ENCODE data around the gene LRRC7.
A peak's percentile ranks its signal among the peaks of the same experiment; 100 is the strongest.

The LRRC7 gene

DNA sequence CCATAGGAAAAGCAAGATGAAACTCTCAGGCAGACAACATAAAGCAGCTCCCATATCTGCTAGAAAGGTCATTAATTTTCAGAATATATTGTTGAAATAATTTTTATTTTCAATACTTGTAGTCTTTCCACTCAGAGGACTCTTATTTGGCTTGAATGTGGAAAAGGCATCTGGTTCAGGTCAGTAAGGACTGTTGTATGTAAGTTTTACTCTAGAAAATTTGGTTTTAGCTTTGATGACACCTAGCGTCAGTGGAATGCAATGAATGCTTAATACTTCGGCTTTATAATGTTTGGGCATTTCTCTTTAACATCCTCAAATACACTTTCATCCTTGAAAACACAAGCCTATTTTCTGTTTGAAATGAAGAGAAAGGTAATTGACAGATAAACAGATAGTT is 574.4 kb downstream of the LRRC7 start:
- DNase-seq (ENCODE audit: low read depth): peak; percentile 3
- in situ Hi-C loops (cut with HindIII; ENCODE audit: low sequenced_read_pairs): no loop called here
- no peak overlapping the region for H3K4me3 ChIP-seq (ENCODE audit: low read depth, low read length)
- TF ChIP-seq, protein P1, sequence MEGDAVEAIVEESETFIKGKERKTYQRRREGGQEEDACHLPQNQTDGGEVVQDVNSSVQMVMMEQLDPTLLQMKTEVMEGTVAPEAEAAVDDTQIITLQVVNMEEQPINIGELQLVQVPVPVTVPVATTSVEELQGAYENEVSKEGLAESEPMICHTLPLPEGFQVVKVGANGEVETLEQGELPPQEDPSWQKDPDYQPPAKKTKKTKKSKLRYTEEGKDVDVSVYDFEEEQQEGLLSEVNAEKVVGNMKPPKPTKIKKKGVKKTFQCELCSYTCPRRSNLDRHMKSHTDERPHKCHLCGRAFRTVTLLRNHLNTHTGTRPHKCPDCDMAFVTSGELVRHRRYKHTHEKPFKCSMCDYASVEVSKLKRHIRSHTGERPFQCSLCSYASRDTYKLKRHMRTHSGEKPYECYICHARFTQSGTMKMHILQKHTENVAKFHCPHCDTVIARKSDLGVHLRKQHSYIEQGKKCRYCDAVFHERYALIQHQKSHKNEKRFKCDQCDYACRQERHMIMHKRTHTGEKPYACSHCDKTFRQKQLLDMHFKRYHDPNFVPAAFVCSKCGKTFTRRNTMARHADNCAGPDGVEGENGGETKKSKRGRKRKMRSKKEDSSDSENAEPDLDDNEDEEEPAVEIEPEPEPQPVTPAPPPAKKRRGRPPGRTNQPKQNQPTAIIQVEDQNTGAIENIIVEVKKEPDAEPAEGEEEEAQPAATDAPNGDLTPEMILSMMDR (IDR thresholded peaks at IDR 0.05; ENCODE audit: low read depth, low read length, missing control alignments): peak; percentile 24

DNA sequence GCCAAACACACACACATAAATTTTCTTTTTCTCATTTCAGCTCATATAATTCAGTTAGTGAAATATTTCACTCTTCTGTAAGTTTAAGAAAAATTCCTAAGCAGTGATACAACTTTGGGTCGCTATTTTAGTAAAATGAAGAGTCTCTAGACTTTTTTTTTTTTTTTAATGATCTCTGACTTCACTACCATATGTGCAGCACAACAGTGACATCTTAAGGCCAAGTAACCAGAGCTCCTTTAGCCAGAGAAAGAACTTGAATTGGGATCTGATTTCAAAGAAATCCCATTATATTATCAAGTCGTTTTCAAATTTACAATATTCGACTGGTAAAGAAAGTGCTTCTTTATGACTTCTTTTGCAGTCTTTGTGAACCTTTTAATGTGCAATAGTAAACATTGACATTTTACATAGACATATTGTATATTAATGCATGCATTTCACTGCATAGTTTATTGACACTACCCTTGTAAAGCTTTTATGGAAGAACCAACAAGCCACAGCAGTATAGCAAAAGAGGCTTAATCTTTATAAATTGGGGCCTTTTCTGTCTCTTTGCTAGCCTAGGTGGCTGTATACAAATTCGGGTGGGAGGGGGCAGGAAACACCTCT is 575.4 kb downstream of the LRRC7 start:
- in situ Hi-C loops (cut with HindIII; ENCODE audit: low sequenced_read_pairs): no loop called here
- TF ChIP-seq, protein P1 (IDR thresholded peaks at IDR 0.05; ENCODE audit: low read depth, low read length, missing control alignments): peak; percentile 50
- H3K4me3 ChIP-seq (ENCODE audit: low read depth, low read length): no peak overlapping the region
- DNase-seq (ENCODE audit: low read depth): peak; percentile 26

DNA sequence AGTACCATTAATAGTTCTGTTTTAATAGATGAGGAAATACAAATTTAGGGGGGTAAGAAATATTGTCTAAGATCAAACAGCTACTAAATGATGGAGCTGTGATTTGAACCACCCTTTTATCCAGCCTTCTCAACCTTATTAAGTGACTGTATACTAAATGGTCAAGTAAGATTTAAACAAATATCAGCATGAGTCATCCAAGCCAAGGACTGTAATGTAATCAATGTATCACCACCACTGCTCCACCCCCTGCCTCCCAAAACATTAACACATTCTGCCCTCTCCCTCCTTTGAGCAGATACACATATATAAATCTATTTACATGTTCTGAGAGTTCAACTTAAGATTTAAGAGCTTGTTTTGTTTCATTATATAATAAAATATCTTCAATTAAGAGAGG is 578.8 kb downstream of the LRRC7 start:
- no peak overlapping the region for H3K4me3 ChIP-seq (ENCODE audit: low read depth, low read length)
- TF ChIP-seq, protein P1 (IDR thresholded peaks at IDR 0.05; ENCODE audit: low read depth, low read length, missing control alignments): no peak
- in situ Hi-C loops (cut with HindIII; ENCODE audit: low sequenced_read_pairs): no loop called here
- peak; percentile 5 for DNase-seq (ENCODE audit: low read depth)

DNA sequence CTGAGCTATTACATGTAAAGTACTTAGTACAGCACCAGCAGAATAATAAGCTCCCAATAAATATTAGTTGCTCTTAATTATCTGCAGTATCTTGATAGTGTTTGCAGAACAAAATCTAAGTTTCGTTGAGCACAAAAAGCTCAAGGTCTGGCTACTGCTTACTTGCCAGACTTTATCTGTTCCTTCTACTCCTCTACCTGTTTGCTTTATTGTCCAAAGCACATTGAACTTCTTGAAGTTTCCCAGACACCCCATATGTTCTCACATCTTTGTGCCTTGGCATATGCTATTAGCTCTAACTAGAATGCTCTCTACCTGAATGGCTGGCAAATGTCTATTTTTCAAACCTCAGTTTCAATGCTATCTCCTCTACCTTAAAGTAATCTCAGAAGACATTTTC is 582.7 kb downstream of the LRRC7 start:
- TF ChIP-seq, protein P1 (IDR thresholded peaks at IDR 0.05; ENCODE audit: low read depth, low read length, missing control alignments): no peak

DNA sequence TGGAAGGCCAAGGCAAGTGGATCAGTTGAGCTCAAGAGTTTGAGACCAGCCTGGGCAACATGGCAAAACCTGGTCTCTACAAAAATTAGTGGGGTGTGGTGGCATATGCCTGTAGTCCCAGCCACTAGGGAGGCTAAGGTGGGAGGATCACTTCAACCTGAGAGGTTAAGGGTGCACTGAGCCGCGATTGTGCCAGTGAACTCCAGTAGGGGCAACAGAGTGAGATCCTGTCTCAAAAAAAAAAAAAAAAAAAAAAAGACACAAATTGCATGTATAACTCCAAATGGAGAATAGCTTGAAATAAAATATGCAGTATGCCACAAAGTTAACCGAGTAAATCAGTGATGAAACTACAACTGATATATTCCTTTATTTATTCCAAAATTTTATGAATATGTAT is 586.0 kb downstream of the LRRC7 start:
- TF ChIP-seq, protein P1 (IDR thresholded peaks at IDR 0.05; ENCODE audit: low read depth, low read length, missing control alignments): no peak
- in situ Hi-C loops (cut with HindIII; ENCODE audit: low sequenced_read_pairs): no loop called here
- no peak for DNase-seq (ENCODE audit: low read depth)
- H3K4me3 ChIP-seq (ENCODE audit: low read depth, low read length): no peak overlapping the region

More for the DNA sequence above, 582.7 kb downstream of the LRRC7 start:
- no peak overlapping the region for H3K4me3 ChIP-seq (ENCODE audit: low read depth, low read length)
- DNase-seq (ENCODE audit: low read depth): no peak
- in situ Hi-C loops (cut with HindIII; ENCODE audit: low sequenced_read_pairs): no loop called here

DNA sequence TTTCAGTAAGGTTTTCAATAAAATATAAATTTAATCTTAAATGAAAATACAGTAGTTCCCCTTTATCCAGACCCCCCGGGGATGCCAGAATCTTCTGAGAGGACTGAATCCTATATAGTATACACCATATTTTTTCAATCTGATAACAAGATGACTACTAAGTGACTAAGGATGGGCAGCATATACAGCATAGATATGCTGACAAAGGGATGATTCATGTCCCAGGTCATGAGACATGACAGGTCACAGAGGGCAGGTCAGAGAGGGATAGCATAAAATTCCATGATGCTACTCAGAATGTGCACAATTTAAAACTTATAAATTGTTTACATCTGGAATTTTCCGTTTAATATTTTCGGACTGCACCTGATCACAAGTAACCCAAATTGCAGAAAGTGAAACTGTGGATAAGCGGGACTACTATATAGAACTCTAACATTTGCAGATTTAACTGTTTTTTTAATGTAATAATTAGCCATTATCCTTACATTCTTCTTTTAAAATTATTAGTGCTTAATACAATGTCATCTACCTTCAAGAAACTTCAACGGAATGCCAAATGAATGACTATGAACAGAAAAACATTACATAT is 588.9 kb downstream of the LRRC7 start:
- in situ Hi-C loops (cut with HindIII; ENCODE audit: low sequenced_read_pairs): no loop called here
- H3K4me3 ChIP-seq (ENCODE audit: low read depth, low read length): no peak overlapping the region
- no peak for DNase-seq (ENCODE audit: low read depth)
- TF ChIP-seq, protein P1 (IDR thresholded peaks at IDR 0.05; ENCODE audit: low read depth, low read length, missing control alignments): no peak

All from astrocyte of the cerebellum (primary cell).